ENCODE data around the gene PRSS33. TPM values are rescaled to one million over a fixed set of nuclear protein-coding genes. Genes with fewer than 3 reads are reported as not detected.

The PRSS33 gene
- total and polyA plus RNA-seq, 9 of the 15 experiments (the other 6 are each of a cell fraction or from before 2014, with no cell fraction given) = not detected

DNA sequence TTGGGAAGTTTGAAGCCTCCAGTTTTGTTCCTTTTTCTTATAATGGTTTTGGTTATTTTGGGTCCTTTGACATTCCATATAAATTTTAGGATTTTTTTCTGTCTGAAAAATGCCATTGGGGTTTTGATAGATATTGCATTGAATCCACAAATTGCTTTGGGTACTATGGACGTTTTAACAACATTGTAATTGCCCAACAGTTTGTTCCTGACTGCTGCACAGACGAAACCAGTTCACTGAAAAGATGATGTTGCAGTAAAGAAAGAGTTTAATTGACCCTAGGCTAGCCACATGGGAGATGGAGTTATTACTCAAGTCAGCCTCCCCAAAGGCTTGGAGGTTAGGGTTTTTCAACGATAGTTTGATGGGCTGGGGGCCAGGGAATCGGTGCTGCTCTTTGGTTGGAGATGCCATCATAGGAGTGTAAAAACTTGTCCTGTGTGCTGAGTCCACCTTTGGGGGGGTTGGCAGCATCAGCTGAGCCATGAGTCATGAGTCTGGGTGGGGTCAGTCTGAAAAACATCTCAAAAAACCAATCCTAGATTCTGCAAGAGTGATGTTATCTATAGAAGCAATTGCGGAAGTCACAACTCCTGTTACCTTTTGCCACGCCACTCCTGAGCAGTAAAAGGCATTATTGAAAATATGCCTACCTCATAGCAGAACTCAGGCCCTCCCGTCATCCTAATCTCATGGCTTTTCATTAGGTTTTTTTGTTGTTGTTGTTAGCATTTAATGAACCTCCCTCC is 8.2 kb upstream of the PRSS33 start (continued):
- TF ChIP-seq, protein P1, sequence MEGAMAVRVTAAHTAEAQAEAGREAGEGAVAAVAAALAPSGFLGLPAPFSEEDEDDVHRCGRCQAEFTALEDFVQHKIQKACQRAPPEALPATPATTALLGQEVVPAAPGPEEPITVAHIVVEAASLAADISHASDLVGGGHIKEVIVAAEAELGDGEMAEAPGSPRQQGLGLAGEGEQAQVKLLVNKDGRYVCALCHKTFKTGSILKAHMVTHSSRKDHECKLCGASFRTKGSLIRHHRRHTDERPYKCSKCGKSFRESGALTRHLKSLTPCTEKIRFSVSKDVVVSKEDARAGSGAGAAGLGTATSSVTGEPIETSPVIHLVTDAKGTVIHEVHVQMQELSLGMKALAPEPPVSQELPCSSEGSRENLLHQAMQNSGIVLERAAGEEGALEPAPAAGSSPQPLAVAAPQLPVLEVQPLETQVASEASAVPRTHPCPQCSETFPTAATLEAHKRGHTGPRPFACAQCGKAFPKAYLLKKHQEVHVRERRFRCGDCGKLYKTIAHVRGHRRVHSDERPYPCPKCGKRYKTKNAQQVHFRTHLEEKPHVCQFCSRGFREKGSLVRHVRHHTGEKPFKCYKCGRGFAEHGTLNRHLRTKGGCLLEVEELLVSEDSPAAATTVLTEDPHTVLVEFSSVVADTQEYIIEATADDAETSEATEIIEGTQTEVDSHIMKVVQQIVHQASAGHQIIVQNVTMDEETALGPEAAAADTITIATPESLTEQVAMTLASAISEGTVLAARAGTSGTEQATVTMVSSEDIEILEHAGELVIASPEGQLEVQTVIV (CRISPR knock-in tag; IDR thresholded peaks at IDR 0.05; ENCODE audit: borderline replicate concordance) = no peak
- TF ChIP-seq ZFPM2 (CRISPR knock-in tag; IDR thresholded peaks at IDR 0.05) (no peak), PTTG1 (tag; IDR thresholded peaks at IDR 0.05; ENCODE audit: low read depth) (no peak), TAL1 (IDR thresholded peaks at IDR 0.05) (no peak), FOXJ2 (tag; IDR thresholded peaks at IDR 0.05) (no peak), CXXC5 (CRISPR knock-in tag; IDR thresholded peaks at IDR 0.05) (0 out of 2 replicates have a peak, but pooled peaks have one; percentile 13), SMAD4 (CRISPR knock-in tag; conservative IDR thresholded peaks at IDR 0.05) (0 out of 2 replicates have a peak, but pooled peaks have one; percentile 30), MCM5 (IDR thresholded peaks at IDR 0.05; ENCODE audit: low read depth) (no peak), SMARCE1 (IDR thresholded peaks at IDR 0.05) (peak; percentile 78; the same call in 1 of the 2 replicates), HDAC3 (IDR thresholded peaks at IDR 0.05; ENCODE audit: borderline replicate concordance, partially characterized antibody) (no peak), TARDBP (IDR thresholded peaks at IDR 0.05) (no peak), HDGF (IDR thresholded peaks at IDR 0.05) (no peak), EP400 (IDR thresholded peaks at IDR 0.05) (no peak)
- TF ChIP-seq, protein P2, sequence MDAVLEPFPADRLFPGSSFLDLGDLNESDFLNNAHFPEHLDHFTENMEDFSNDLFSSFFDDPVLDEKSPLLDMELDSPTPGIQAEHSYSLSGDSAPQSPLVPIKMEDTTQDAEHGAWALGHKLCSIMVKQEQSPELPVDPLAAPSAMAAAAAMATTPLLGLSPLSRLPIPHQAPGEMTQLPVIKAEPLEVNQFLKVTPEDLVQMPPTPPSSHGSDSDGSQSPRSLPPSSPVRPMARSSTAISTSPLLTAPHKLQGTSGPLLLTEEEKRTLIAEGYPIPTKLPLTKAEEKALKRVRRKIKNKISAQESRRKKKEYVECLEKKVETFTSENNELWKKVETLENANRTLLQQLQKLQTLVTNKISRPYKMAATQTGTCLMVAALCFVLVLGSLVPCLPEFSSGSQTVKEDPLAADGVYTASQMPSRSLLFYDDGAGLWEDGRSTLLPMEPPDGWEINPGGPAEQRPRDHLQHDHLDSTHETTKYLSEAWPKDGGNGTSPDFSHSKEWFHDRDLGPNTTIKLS (IDR thresholded peaks at IDR 0.05; ENCODE audit: borderline replicate concordance, low read depth) = 0 out of 2 replicates have a peak, but pooled peaks have one; percentile 19
- TF ChIP-seq, protein P3, sequence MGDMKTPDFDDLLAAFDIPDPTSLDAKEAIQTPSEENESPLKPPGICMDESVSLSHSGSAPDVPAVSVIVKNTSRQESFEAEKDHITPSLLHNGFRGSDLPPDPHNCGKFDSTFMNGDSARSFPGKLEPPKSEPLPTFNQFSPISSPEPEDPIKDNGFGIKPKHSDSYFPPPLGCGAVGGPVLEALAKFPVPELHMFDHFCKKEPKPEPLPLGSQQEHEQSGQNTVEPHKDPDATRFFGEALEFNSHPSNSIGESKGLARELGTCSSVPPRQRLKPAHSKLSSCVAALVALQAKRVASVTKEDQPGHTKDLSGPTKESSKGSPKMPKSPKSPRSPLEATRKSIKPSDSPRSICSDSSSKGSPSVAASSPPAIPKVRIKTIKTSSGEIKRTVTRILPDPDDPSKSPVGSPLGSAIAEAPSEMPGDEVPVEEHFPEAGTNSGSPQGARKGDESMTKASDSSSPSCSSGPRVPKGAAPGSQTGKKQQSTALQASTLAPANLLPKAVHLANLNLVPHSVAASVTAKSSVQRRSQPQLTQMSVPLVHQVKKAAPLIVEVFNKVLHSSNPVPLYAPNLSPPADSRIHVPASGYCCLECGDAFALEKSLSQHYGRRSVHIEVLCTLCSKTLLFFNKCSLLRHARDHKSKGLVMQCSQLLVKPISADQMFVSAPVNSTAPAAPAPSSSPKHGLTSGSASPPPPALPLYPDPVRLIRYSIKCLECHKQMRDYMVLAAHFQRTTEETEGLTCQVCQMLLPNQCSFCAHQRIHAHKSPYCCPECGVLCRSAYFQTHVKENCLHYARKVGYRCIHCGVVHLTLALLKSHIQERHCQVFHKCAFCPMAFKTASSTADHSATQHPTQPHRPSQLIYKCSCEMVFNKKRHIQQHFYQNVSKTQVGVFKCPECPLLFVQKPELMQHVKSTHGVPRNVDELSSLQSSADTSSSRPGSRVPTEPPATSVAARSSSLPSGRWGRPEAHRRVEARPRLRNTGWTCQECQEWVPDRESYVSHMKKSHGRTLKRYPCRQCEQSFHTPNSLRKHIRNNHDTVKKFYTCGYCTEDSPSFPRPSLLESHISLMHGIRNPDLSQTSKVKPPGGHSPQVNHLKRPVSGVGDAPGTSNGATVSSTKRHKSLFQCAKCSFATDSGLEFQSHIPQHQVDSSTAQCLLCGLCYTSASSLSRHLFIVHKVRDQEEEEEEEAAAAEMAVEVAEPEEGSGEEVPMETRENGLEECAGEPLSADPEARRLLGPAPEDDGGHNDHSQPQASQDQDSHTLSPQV (IDR thresholded peaks at IDR 0.05) = no peak
- TF ChIP-seq, protein P4, sequence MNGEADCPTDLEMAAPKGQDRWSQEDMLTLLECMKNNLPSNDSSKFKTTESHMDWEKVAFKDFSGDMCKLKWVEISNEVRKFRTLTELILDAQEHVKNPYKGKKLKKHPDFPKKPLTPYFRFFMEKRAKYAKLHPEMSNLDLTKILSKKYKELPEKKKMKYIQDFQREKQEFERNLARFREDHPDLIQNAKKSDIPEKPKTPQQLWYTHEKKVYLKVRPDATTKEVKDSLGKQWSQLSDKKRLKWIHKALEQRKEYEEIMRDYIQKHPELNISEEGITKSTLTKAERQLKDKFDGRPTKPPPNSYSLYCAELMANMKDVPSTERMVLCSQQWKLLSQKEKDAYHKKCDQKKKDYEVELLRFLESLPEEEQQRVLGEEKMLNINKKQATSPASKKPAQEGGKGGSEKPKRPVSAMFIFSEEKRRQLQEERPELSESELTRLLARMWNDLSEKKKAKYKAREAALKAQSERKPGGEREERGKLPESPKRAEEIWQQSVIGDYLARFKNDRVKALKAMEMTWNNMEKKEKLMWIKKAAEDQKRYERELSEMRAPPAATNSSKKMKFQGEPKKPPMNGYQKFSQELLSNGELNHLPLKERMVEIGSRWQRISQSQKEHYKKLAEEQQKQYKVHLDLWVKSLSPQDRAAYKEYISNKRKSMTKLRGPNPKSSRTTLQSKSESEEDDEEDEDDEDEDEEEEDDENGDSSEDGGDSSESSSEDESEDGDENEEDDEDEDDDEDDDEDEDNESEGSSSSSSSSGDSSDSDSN (IDR thresholded peaks at IDR 0.05; ENCODE audit: borderline replicate concordance in 1 of 2, low read depth in 2 of 2, low read length in 2 of 2) = no peak

All from K562 (cell line).